Stomach (tissue), 9 donors: ENCODE data around the gene INA. TPM values are rescaled to one million over a fixed set of nuclear protein-coding genes. Genes with fewer than 3 reads are reported as not detected.
A peak's percentile ranks its signal among the peaks of the same experiment; 100 is the strongest.

Experiments used
- DNase-seq, 2 donors: peaks; one replicate each; pipeline versions ENCODE4 v3.0.0 to v3.0.0-alpha.2; 2013 to 2019
- H3K27ac ChIP-seq, 5 donors: fragments of 200-600 bp in 4 of 5; sonication (generic) in 4 of 5; one replicate each; pipeline ENCODE4 v1.5.1; 2013 to 2019; ENCODE audit warnings: mild to moderate bottlenecking in 1 of 5, moderate library complexity in 1 of 5
- H3K27me3 ChIP-seq, 3 donors: fragments of 200-600 bp; sonication (generic); one replicate each; pipeline ENCODE4 v1.5.1; 2017 to 2019; ENCODE audit warnings: mixed run types in 1 of 3
- H3K36me3 ChIP-seq, 4 donors: fragments of 200-600 bp; sonication (generic); 1 replicate in 3 of 4; 2 replicates in 1 of 4; pipeline ENCODE4 v1.5.1; 2016 to 2019
- H3K4me1 ChIP-seq, 4 donors: fragments of 200-600 bp; sonication (generic); one replicate each; pipeline ENCODE4 v1.5.1; 2016 to 2019
- H3K4me3 ChIP-seq, 4 donors: fragments of 200-600 bp; sonication (generic) in 3 of 4; one replicate each; pipeline ENCODE4 v1.5.1; 2016 to 2019; ENCODE audit warnings: mild to moderate bottlenecking in 1 of 4
- H3K9me3 ChIP-seq, 4 donors: fragments of 200-600 bp; sonication (generic); one replicate each; pipeline ENCODE4 v1.5.1; 2016 to 2019
- EP300 ChIP-seq: sonication (generic); formaldehyde crosslinking; IDR thresholded peaks from one replicate; pipeline ENCODE4 v1.6.1; 2017; ENCODE audit warnings: antibody characterized with exemption
- POLR2A ChIP-seq, 4 donors: fragments of 450-650 bp; IDR thresholded peaks; one replicate each; pipeline ENCODE4 v1.6.1; 2016; ENCODE audit warnings: antibody characterized with exemption in 4 of 4, control low read depth in 2 of 4, mild to moderate bottlenecking in 1 of 4, moderate library complexity in 1 of 4
- POLR2AphosphoS5 ChIP-seq, 3 donors: sonication (generic); formaldehyde crosslinking; IDR thresholded peaks; one replicate each; pipeline ENCODE4 v1.6.1; 2016; ENCODE audit warnings: antibody characterized with exemption in 3 of 3
- WGBS, 5 donors: extraction: QIAGEN DNeasy Blood & Tissue Kit in 3 of 5; methylation state at CpG; one replicate each; pipeline versions ENCODE4 v1.1.5 to v1.1.7; 2013 to 2018; 5-methylcytosine and 5-hydroxymethylcytosine counted together
- intact Hi-C: fragments of 100-400 bp; cut with DNase I; formaldehyde crosslinking; loops from one replicate; pipeline ENCODE4 v1.15.1; 2023; ENCODE audit warnings: low total_unique reads
- polyA plus RNA-seq, 3 donors: library from polyadenylated mRNA; stranded (reverse); fragments of 200-250 nt; gene quantifications; one replicate each; pipeline ENCODE4 v1.2.3, GENCODE V29; 2013
- total RNA-seq, 5 donors: library from RNA; depleted of rRNA; stranded (reverse); fragments of >200 nt; gene quantifications; one replicate each; pipeline versions ENCODE4 v1.1.0 to v1.2.3, GENCODE V29; 2014 to 2016
- TF ChIP-seq, protein P1 (sequence below), 7 experiments: fragments of 450-650 bp in 4 of 7; fragments of 200-600 bp in 3 of 7; sonication (generic) in 3 of 7; IDR thresholded peaks; one replicate each; pipeline ENCODE4 v1.5.1; 2016 to 2019; ENCODE audit warnings: antibody characterized with exemption in 7 of 7, control low read depth in 2 of 7, mild to moderate bottlenecking in 1 of 7
- donor health status: healthy with polysubstance abuse.
- donor health status: Bipolar disorder and iron deficiency.
- donor health status: healthy.

Gene INA
- total and polyA plus RNA-seq, 8 donors: 0.29 to 1.8 (median 1.0) TPM; not detected in 2

DNA sequence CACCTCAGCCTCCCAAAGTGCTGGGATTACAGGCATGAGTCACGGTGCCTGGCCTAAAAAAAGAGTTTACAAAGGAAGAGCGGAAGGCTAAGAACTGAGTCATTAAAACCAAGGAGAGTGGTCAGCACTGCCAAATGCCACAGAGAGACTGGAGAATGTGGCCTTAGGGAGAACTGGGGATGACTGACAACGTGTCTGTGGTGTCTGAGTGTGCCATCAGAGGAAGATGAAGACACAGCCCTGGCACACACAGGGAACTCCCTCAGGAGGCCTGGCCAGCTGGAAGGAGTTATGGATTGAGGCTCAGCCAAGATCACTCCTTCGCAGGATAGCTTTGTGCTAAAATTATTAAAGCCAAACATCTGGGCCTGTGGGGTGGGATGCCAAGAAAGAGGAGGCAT, 3.9 kb upstream of the INA start:
- no peak for DNase-seq
- intact Hi-C loops: no loop called here
- TF ChIP-seq POLR2A (IDR thresholded peaks at IDR 0.05): no peak
- TF ChIP-seq, protein P1, sequence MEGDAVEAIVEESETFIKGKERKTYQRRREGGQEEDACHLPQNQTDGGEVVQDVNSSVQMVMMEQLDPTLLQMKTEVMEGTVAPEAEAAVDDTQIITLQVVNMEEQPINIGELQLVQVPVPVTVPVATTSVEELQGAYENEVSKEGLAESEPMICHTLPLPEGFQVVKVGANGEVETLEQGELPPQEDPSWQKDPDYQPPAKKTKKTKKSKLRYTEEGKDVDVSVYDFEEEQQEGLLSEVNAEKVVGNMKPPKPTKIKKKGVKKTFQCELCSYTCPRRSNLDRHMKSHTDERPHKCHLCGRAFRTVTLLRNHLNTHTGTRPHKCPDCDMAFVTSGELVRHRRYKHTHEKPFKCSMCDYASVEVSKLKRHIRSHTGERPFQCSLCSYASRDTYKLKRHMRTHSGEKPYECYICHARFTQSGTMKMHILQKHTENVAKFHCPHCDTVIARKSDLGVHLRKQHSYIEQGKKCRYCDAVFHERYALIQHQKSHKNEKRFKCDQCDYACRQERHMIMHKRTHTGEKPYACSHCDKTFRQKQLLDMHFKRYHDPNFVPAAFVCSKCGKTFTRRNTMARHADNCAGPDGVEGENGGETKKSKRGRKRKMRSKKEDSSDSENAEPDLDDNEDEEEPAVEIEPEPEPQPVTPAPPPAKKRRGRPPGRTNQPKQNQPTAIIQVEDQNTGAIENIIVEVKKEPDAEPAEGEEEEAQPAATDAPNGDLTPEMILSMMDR (IDR thresholded peaks at IDR 0.05): no peak
- no peak for TF ChIP-seq EP300
- TF ChIP-seq POLR2AphosphoS5 (IDR thresholded peaks at IDR 0.05): no peak
- WGBS, 5 donors: 41 to 49% (median 43%) methylated on average over 4 of the region's 4 CpGs
- H3K4me3 ChIP-seq: no peak overlapping the region
- H3K27me3 ChIP-seq: peaks cover 12 to 43% (median 20%) of the 10 kb centered on the region in 3 donors
- H3K4me1 ChIP-seq: peaks cover 8 to 17% (median 13%) of the 10 kb centered on the region in 4 donors
- peaks cover 0 to 7% (median 0%) of the 10 kb centered on the region in 4 donors for H3K9me3 ChIP-seq
- H3K36me3 ChIP-seq: no peaks in the 10 kb centered on the region
- no peak overlapping the region for H3K27ac ChIP-seq

DNA sequence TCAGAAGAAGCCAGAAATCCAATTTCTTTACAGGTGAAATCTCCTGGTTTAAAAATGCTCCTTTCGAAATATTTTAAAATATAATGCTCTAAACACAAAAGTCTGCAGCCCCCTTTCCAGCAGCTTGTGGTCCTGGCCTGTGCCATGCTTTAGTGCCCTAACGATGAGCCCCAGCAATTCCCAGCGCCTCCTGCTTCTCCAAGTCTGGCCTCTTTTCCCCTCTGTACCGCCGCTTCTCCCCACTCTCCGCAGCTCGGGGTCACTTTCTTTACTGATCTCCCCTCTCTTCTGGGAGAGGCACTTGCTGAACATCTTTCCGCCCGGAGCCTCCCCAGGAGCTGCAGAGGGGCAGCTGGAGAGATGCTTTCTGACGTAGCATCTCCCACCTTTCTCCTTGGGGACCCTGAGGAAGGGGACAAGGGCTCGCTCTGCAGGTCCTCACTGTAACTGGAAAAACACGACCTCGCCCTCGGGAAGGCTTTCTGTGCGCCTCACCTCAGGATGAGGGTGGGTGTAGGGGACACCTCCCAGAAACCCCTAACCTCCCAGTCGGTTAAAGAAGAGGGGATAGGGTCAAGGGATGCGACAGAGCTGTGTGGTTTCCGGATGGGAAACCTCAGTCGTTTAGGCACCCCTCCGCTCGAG, 565 bp upstream of the INA start:
- TF ChIP-seq EP300 (no peak), POLR2A (IDR thresholded peaks at IDR 0.05) (no peak), POLR2AphosphoS5 (IDR thresholded peaks at IDR 0.05) (no peak)
- TF ChIP-seq, protein P1 (IDR thresholded peaks at IDR 0.05): no peak
- peak overlapping the region in 3 of 4 donors; percentile 27 to 38 (median 30) for H3K4me3 ChIP-seq
- H3K9me3 ChIP-seq: peaks cover 0 to 7% (median 0%) of the 10 kb centered on the region in 4 donors
- peaks cover 8 to 22% (median 13%) of the 10 kb centered on the region in 4 donors for H3K4me1 ChIP-seq
- no peaks in the 10 kb centered on the region for H3K36me3 ChIP-seq
- peaks cover 18 to 68% (median 40%) of the 10 kb centered on the region in 3 donors for H3K27me3 ChIP-seq
- intact Hi-C loops: no loop called here
- DNase-seq: no peak
- H3K27ac ChIP-seq: no peak overlapping the region
- WGBS, 5 donors: 14 to 29% (median 16%) methylated on average over 10 to 21 of the region's 21 CpGs

DNA sequence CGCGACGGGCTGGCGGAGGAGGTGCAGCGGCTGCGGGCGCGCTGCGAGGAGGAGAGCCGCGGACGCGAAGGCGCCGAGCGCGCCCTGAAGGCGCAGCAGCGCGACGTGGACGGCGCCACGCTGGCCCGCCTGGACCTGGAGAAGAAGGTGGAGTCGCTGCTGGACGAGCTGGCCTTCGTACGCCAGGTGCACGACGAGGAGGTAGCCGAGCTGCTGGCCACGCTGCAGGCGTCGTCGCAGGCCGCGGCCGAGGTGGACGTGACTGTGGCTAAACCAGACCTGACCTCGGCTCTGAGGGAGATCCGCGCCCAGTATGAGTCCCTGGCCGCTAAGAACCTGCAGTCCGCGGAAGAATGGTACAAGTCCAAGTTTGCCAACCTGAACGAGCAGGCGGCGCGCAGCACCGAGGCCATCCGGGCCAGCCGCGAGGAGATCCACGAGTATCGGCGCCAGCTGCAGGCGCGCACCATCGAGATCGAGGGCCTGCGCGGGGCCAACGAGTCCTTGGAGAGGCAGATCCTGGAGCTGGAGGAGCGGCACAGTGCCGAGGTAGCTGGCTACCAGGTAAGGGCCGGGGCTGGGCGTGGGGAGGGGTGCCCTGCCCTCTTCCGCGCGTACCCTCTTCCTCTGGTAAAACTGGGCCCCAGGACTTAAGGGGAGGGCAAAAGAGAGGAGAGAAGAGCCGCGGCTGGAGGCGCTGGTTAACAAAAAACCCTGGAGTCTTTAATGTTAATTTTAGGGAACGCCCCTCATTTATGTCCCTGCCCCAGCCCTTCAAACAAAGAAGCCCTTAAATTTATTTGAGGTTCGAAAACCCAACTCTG, 987 bp downstream of the INA start:
- intact Hi-C loops: no loop called here
- H3K27me3 ChIP-seq: peaks cover 18 to 81% (median 45%) of the 10 kb centered on the region in 3 donors
- H3K36me3 ChIP-seq: no peaks in the 10 kb centered on the region
- 8 to 24% (median 9%) methylated on average over 24 to 76 of the region's 76 CpGs for WGBS, 5 donors
- TF ChIP-seq POLR2AphosphoS5 (IDR thresholded peaks at IDR 0.05) (no peak), POLR2A (IDR thresholded peaks at IDR 0.05) (no peak), EP300 (no peak)
- TF ChIP-seq, protein P1 (IDR thresholded peaks at IDR 0.05): no peak
- DNase-seq: peak in 1 of 2 donors; percentile 15
- H3K4me3 ChIP-seq: peak overlapping the region; percentile 26 to 38 (median 28)
- H3K9me3 ChIP-seq: peaks cover 0 to 7% (median 0%) of the 10 kb centered on the region in 4 donors
- no peak overlapping the region for H3K27ac ChIP-seq
- peaks cover 8 to 22% (median 13%) of the 10 kb centered on the region in 4 donors for H3K4me1 ChIP-seq

DNA sequence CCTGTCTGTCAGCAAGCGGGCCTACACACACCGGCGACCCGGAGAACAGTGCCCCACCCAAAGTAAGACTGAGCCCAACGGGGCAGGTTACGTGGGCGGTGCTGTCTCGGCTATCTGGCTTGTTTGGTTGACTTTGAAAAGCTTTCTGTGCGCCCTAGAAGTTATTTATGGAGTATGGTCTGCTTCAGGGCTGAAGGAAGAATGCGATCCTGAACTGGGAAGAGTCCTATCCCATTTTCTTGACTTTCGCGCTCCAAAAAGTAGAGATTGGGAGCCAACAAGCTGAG, 1.5 kb downstream of the INA start:
- peak overlapping the region in 1 of 4 donors; percentile 26 for H3K4me3 ChIP-seq

More for the DNA sequence above, 1.5 kb downstream of the INA start:
- 25 to 47% (median 34%) methylated on average over 11 to 12 of the region's 12 CpGs for WGBS, 5 donors
- Histone ChIP-seq H3K27me3 (peaks cover 18 to 81% (median 45%) of the 10 kb centered on the region in 3 donors), H3K36me3 (no peaks in the 10 kb centered on the region), H3K4me1 (peaks cover 8 to 22% (median 13%) of the 10 kb centered on the region in 4 donors), H3K9me3 (peaks cover 0 to 7% (median 0%) of the 10 kb centered on the region in 4 donors), H3K27ac (no peak overlapping the region)
- no peak for DNase-seq
- TF ChIP-seq EP300: no peak
- no peak for TF ChIP-seq POLR2A (IDR thresholded peaks at IDR 0.05)
- TF ChIP-seq POLR2AphosphoS5 (IDR thresholded peaks at IDR 0.05): no peak
- TF ChIP-seq, protein P1 (IDR thresholded peaks at IDR 0.05): no peak
- intact Hi-C loops: no loop called here
